Sigmoid colon (tissue), 7 donors: ENCODE data around the gene LMO7. TPM values are rescaled to one million over a fixed set of nuclear protein-coding genes. Genes with fewer than 3 reads are reported as not detected.

Source experiments
- DNase-seq: peaks from one replicate; pipeline ENCODE4 v3.0.0-alpha.2; 2019
- H3K27ac ChIP-seq, 4 donors: fragments of 200-600 bp; sonication (generic); one replicate each; pipeline ENCODE4 v1.5.1; 2016 to 2019; ENCODE audit warnings: mild to moderate bottlenecking in 1 of 4
- H3K27me3 ChIP-seq, 3 donors: fragments of 200-600 bp; sonication (generic); one replicate each; pipeline ENCODE4 v1.5.1; 2019; ENCODE audit warnings: mild to moderate bottlenecking in 1 of 3
- H3K36me3 ChIP-seq, 4 donors: fragments of 200-600 bp; sonication (generic); one replicate each; pipeline ENCODE4 v1.5.1; 2016 to 2019
- H3K4me1 ChIP-seq, 4 donors: fragments of 200-600 bp; sonication (generic); one replicate each; pipeline ENCODE4 v1.5.1; 2017 to 2019
- H3K4me3 ChIP-seq, 4 donors: fragments of 200-600 bp; sonication (generic); one replicate each; pipeline ENCODE4 v1.5.1; 2017 to 2019; ENCODE audit warnings: mild to moderate bottlenecking in 2 of 4, moderate library complexity in 1 of 4
- H3K9me3 ChIP-seq, 4 donors: fragments of 200-600 bp in 3 of 4; sonication (generic) in 3 of 4; one replicate each; pipeline versions ENCODE4 v1.5.1 to v1.6.1; 2013 to 2019
- CTCF ChIP-seq, 4 experiments: fragments of 450-650 bp in 3 of 4; fragments of 200-600 bp in 1 of 4; IDR thresholded peaks; one replicate each; pipeline ENCODE4 v1.5.1; 2016 to 2019; ENCODE audit warnings: antibody characterized with exemption in 4 of 4, mild to moderate bottlenecking in 3 of 4, moderate library complexity in 2 of 4
- EP300 ChIP-seq, 4 donors: sonication (generic); formaldehyde crosslinking; IDR thresholded peaks; one replicate each; pipeline ENCODE4 v1.6.1; 2017; ENCODE audit warnings: antibody characterized with exemption in 4 of 4
- POLR2A ChIP-seq, 2 donors: fragments of 450-650 bp; IDR thresholded peaks; one replicate each; pipeline ENCODE4 v1.6.1; 2016; ENCODE audit warnings: antibody characterized with exemption in 2 of 2, mild to moderate bottlenecking in 2 of 2, moderate library complexity in 2 of 2
- POLR2AphosphoS5 ChIP-seq, 4 donors: sonication (generic); formaldehyde crosslinking; IDR thresholded peaks; one replicate each; pipeline ENCODE4 v1.6.1; 2017; ENCODE audit warnings: antibody characterized with exemption in 4 of 4
- WGBS, 2 donors: extraction: QIAGEN DNeasy Blood & Tissue Kit; methylation state at CpG; one replicate each; pipeline ENCODE4 v1.1.7; 2013; 5-methylcytosine and 5-hydroxymethylcytosine counted together
- intact Hi-C: fragments of 100-400 bp; cut with DNase I; formaldehyde crosslinking; loops from one replicate; pipeline ENCODE4 v1.15.1; 2023
- polyA plus RNA-seq, 3 donors: library from polyadenylated mRNA; stranded (reverse); fragments of 200-250 nt; gene quantifications; one replicate each; pipeline ENCODE4 v1.2.3, GENCODE V29; 2013
- total RNA-seq, 4 donors: library from RNA; depleted of rRNA; stranded (reverse); fragments of >200 nt; gene quantifications; one replicate each; pipeline ENCODE4 v1.1.0, GENCODE V29; 2016
- donor health status: healthy with polysubstance abuse.
- donor health status: Bipolar disorder and iron deficiency.
- donor health status: healthy.

LMO7 gene
- total and polyA plus RNA-seq, 7 donors: 5.0 to 66.4 (median 19.4) TPM

GRCh38 chr13:75620020-75620419, 16.1 kb upstream of the LMO7 start:
- no peak for TF ChIP-seq POLR2A (IDR thresholded peaks at IDR 0.05)
- no peak for TF ChIP-seq CTCF (IDR thresholded peaks at IDR 0.05)
- no peak for TF ChIP-seq EP300 (IDR thresholded peaks at IDR 0.05)
- TF ChIP-seq POLR2AphosphoS5 (IDR thresholded peaks at IDR 0.05): no peak
- no peaks in the 10 kb centered on the region for H3K27me3 ChIP-seq
- intact Hi-C loops: no loop called here
- no peaks in the 10 kb centered on the region for H3K36me3 ChIP-seq
- no peak overlapping the region for H3K4me3 ChIP-seq
- H3K27ac ChIP-seq: no peak overlapping the region
- DNase-seq: no peak
- H3K9me3 ChIP-seq: no peaks in the 10 kb centered on the region
- H3K4me1 ChIP-seq: no peaks in the 10 kb centered on the region
- 74 to 83% methylated on average over 1 of the region's 1 CpG for WGBS, 2 donors

- Histone ChIP-seq H3K4me1 (no peaks in the 10 kb centered on the region), H3K27ac (no peak overlapping the region), H3K9me3 (no peaks in the 10 kb centered on the region), H3K27me3 (no peaks in the 10 kb centered on the region), H3K36me3 (no peaks in the 10 kb centered on the region), H3K4me3 (no peak overlapping the region)
- TF ChIP-seq EP300 (IDR thresholded peaks at IDR 0.05) (no peak), POLR2A (IDR thresholded peaks at IDR 0.05) (no peak), POLR2AphosphoS5 (IDR thresholded peaks at IDR 0.05) (no peak), CTCF (IDR thresholded peaks at IDR 0.05) (no peak)
- 93 to 94% methylated on average over 2 of the region's 2 CpGs for WGBS, 2 donors
- DNase-seq: no peak
- intact Hi-C loops: no loop called here
These were observed 15.0 kb upstream of the LMO7 start for GRCh38 chr13:75621147-75621546.

- WGBS, 2 donors: 89 to 93% methylated on average over 4 of the region's 4 CpGs
- Histone ChIP-seq H3K9me3 (no peaks in the 10 kb centered on the region), H3K4me3 (no peak overlapping the region)
These were observed 7.3 kb upstream of the LMO7 start for GRCh38 chr13:75628801-75629200.

GRCh38 chr13:75633285-75633684, 2.8 kb upstream of the LMO7 start:
- Histone ChIP-seq H3K4me3 (no peak overlapping the region), H3K27me3 (peaks cover 5 to 19% (median 9%) of the 10 kb centered on the region in 3 donors), H3K36me3 (no peaks in the 10 kb centered on the region), H3K4me1 (peaks cover 0 to 22% (median 20%) of the 10 kb centered on the region in 4 donors), H3K9me3 (no peaks in the 10 kb centered on the region), H3K27ac (no peak overlapping the region)
- 13 to 31% methylated on average over 2 of the region's 2 CpGs for WGBS, 2 donors
- intact Hi-C loops: no loop called here
- DNase-seq: no peak
- TF ChIP-seq EP300 (IDR thresholded peaks at IDR 0.05) (no peak), POLR2AphosphoS5 (IDR thresholded peaks at IDR 0.05) (no peak), POLR2A (IDR thresholded peaks at IDR 0.05) (no peak), CTCF (IDR thresholded peaks at IDR 0.05) (no peak)

More at GRCh38 chr13:75628801-75629200, 7.3 kb upstream of the LMO7 start:
- Histone ChIP-seq H3K27ac (no peak overlapping the region), H3K27me3 (no peaks in the 10 kb centered on the region), H3K36me3 (no peaks in the 10 kb centered on the region), H3K4me1 (no peaks in the 10 kb centered on the region)
- intact Hi-C loops: no loop called here
- DNase-seq: no peak
- TF ChIP-seq EP300 (IDR thresholded peaks at IDR 0.05) (no peak), POLR2AphosphoS5 (IDR thresholded peaks at IDR 0.05) (no peak), POLR2A (IDR thresholded peaks at IDR 0.05) (no peak), CTCF (IDR thresholded peaks at IDR 0.05) (no peak)
